DMS53 (cell line): ENCODE data around the gene SEMA3E.
"Not testable (repeated sequence)": the region's sequence is repeated elsewhere in the genome, so short reads cannot be mapped to it uniquely, and the experiment has no call there.

Source experiments
- DNase-seq: peaks from one replicate; lab custom pipeline; 2025; lab: John Stamatoyannopoulos, UW

Gene SEMA3E

DNA sequence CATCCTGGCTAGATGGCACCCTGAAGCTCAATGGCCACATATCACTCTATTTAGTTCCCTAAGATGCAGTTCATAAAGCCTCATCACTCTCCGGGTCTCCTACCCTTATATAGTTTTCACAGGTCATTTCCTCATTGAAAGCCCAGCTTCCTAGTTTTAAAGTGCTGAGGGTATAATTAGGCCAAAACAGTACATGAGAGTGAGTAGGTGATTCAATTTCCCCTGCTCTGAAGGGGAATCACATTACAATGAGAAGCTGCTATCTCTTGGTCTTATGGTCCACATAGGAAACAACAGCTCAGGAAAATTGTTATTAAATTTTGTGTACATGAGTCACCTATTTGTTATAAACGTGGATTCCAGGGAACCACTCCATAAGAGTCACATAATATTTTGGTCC is 162.0 kb downstream of the SEMA3E start:
- DNase-seq, result peak; percentile 19

GRCh38 chr7:83486536-83486935 is 162.4 kb downstream of the SEMA3E start:
- DNase-seq, result no peak

DNA sequence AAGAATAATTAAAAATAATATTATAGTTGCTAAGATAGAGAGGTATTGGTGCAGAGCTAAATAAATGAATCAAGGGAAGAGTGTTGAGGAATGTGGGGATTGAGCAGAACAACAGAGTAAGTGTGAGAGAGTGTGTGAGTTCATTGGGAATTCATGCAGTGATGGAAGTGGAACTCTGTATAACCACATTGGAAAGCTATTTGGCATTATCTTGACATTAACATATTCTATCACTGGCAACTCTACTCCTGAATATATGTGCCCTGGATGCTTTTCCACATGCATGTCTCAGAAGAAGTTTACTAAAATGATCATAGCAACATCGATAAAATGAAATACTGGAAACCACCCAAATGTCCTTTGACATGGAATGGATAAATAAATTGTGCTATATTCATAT is 164.1 kb downstream of the SEMA3E start:
- no peak for DNase-seq

GRCh38 chr7:83484266-83484665 is 164.7 kb downstream of the SEMA3E start:
- DNase-seq, result peak; percentile 63

DNA sequence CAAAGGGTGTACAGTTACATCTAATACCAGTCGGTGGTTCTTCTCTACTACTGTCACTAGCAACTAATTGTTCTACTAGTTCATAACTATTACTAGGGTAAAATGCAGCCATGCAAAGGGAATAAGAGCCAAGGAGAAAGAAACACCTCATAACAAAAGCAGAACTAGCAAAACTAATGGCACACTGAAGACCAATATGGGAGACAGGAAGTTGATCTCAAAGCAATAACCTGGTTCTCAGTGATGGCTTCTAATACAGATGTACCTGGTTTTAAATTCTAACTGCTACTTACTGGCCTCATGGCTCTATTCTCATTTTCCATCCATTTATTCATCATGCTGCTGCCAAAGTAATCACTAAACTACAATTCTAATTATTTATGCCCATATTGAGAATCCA is 170.3 kb downstream of the SEMA3E start:
- no peak for DNase-seq

DNA sequence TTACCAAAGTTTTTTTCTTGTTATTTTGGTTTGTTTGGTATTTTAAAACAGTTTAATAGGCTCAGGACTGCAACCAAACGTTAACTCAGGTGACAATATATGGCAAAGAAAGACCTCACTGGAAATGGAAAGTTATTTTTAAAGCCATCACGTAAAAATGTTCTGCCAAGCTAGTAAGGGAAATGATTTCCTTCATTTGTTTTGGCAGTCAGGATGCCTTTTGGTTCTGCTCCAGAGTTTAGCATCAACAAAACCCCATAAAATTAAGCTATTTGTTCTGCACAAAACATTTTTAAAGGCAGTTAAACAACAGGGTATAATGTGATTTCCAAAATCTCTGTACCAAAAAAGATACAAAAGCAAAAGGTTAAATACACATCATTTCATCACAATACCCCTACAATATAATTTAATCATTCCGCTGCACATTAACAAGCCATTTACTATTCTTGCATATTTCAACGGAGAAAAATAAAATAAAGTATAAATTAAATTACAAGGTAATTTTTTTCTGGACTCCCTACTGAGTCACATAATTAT is 172.4 kb downstream of the SEMA3E start:
- no peak for DNase-seq

GRCh38 chr7:83475420-83475819 is 173.5 kb downstream of the SEMA3E start:
- DNase-seq, result peak; percentile 25

GRCh38 chr7:83472376-83472775 is 176.6 kb downstream of the SEMA3E start:
- DNase-seq, result no peak

DNA sequence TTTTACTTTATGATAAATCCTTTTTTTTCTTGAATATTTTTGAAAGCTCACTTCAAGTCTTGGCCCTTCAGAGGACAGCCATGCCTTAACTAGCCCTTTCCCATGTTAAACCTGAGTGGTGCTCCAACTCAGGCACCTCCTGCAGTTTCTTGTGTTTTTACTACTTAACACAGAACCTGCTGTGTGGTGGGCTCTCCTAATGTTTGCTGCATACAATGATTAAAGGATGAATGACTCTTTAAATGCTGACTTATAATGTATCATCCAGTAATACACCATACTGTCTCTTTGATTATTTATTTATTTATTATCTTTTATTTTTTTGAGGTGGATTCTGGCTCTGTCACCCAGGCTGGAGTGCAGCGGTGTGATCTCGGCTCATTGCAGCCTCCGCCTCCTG is 179.4 kb downstream of the SEMA3E start:
- peak; percentile 16 for DNase-seq

GRCh38 chr7:83469076-83469475 is 179.9 kb downstream of the SEMA3E start:
- DNase-seq, result no peak

- peak; percentile 97 for DNase-seq
Measured at GRCh38 chr7:83468251-83468739, 180.6 kb downstream of the SEMA3E start.

DNA sequence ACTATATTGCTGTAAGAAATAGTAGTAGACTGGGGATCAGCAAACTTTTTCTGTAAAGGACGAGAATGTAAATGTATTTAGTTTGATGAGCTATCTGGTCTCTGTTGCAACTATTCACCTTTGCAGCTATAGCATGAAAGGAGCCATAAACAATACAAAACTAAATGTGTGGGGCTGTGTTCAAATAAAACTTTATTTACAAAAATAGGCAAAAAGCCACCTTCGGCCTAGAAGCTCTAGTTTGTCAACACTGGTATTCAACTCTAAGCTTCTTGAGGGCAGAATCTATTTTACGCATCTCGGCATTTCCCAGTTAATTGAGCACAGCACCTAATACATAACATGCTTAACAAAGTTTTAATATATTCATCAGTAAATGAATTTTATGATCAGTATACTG is 181.4 kb downstream of the SEMA3E start:
- DNase-seq, result no peak

DNA sequence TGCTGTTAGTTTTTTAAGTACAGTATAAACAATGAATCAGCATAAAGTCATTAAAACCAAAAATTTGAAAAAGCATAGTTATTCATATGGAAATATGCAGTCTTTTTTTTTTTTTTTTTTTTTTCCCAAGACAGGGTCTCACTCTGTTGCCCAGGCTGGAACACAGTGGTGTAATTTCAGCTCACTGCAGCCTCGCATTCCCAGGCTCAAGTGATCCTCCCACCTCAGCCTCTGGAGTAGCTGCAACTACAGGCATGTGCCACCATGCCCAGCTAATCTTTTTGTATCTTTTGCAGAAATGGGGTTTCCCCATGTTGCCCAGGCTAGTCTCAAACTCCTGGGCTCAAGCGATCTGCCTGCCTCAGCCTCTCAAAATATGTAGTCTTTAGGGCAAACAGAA is 182.0 kb downstream of the SEMA3E start:
- no peak for DNase-seq

- no peak for DNase-seq
Measured at GRCh38 chr7:83466187-83466923, 182.6 kb downstream of the SEMA3E start.

- no peak for DNase-seq
Measured at GRCh38 chr7:83465643-83466042, 183.3 kb downstream of the SEMA3E start.

DNA sequence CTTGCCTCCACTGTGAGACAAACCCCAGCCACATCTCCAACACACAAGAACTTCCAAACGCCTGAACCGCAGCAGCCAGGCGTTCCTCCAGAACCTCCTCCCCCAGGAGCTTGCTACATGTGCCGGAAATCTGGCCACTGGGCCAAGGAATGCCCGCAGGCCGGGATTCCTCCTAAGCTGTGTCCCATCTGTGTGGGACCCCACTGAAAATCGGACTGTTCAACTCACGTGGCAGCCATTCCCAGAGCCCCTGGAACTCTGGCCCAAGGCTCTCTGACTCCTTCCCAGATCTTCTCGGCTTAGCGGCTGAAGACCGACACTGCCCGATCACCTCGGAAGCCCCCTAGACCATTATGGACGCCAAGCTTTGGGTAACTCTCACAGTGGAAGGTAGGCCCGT is 187.1 kb downstream of the SEMA3E start:
- not testable (repeated sequence) for DNase-seq

DNA sequence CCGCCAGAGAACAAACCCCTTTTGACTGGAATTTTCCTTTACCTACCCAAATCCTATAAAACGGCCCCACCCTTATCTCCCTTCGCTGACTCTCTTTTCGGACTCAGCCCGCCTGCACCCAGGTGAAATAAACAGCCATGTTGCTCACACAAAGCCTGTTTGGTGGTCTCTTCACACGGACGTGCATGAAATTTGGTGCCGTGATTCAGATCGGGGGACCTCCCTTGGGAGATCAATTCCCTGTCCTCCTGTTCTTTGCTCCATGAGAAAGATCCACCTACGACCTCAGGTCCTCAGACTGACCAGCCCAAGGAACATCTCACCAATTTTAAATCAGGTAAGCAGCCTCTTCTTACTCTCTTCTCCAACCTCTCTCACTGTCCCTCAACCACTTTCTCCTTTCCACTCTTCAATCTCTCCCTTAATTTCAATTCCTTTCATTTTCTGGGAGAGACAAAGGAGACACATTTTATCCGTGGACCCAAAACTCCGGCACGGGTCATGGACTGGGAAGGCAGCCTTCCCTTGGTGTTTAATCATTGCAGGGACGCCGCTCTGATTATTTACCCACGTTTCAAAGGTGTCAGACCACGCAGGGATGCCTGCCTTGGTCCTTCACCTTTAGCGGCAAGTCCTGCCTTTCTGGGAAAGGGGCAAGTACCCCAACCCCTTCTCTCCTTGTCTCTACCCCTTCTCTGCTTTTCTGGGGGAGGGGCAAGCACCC is 188.8 kb downstream of the SEMA3E start:
- not testable (repeated sequence) for DNase-seq

DNA sequence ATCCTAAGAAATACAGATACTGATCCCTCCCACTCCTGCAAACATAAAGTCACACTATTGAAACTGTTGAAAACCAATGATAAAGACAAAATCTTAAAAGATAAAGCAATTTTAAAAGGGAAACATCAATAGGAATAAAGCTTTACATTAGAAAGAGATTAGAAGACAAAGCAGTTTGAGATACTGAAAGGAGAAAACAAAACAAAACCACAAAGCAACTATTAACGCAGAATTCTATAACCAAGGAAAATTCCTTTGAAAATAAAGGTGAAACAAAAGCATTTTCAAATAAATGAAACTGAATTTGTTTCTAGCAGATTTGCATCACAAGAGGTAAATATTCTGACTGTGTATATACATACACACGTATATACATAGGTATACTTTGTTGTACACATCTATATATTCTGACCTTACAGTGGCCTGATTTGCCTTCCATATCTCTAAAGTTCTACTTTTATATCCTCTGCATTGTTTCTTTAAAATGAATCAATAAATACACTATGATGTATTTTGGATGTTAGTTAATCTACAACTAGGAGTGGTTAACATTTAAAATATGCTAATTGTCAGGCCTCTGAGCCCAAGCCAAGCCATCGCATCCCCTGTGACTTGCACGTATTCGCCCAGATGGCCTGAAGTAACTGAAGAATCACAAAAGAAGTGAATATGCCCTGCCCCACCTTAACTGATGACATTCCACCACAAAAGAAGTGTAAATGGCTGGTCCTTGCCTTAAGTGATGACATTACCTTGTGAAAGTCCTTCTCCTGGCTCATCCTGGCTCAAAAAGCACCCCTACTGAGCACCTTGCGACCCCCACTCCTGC is 189.6 kb downstream of the SEMA3E start:
- DNase-seq, result not testable (repeated sequence)

DNA sequence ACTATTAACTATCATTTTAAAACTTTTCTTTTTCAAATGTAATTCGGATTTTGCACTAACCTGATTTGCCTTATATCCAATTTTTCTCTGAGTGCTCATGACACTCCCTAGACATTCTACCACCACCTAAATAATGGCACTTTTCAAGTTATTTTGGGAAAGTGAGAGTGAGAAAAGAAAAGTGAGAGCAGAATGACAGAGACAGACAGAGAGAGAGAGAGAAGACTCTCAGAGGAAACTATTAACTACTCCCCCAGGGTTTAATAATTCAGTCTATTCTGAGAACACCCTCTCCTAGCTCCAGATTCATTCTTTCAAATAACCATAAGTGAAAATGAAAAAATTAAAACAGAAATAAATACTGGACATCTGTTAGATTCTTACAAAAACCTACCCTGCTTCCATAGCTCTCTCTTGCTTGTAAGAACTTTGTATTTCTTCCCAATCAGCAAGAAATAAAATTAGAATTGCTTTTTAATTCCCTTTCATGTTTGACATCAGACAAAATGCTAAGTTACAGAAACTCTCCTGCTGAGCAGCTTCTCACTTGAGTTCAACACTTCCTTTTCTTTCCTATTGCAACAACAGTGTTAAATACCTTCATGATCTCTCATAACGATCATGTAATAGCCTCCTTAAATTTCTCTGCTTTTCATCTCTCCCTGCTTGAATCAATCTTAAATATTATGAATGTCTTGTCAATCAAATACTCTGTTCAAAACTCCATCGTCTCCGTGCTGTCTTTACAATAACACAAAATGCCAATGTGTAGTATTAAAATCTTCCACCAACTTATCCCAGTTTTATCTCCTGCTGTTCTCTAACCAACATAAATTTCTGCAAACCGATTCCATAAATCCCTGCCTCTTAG is 191.7 kb downstream of the SEMA3E start:
- no peak for DNase-seq

DNA sequence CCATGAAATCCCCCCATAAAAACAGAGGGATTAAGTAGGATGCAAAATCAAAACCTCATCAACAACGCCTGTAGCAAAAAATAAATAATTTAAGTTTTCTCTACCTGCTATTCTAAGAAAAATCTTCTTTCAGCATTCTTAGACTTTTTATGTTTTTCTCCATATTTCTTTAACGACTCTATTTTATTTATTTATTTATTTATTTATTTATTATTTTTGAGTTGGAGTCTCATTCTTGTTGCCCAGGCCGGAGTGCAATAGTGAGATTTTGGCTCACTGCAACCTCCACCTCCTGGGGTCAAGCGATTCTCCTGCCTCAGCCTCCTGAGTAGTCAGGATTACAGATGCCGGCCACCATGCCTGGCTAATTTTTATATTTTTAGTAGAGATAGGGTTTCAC is 192.5 kb downstream of the SEMA3E start:
- no peak for DNase-seq

- DNase-seq, result no peak
Measured at GRCh38 chr7:83455612-83456011, 193.3 kb downstream of the SEMA3E start.
